Measurements from ENCODE around the gene DPYD. TPM values are rescaled to one million over a fixed set of nuclear protein-coding genes. Genes with fewer than 3 reads are reported as not detected.

DPYD gene
- total and polyA plus RNA-seq, 9 of the 15 experiments (the other 6 are each of a cell fraction or from before 2014, with no cell fraction given): 0.03 to 0.25 (median 0.08) TPM; not detected in 2

DNA sequence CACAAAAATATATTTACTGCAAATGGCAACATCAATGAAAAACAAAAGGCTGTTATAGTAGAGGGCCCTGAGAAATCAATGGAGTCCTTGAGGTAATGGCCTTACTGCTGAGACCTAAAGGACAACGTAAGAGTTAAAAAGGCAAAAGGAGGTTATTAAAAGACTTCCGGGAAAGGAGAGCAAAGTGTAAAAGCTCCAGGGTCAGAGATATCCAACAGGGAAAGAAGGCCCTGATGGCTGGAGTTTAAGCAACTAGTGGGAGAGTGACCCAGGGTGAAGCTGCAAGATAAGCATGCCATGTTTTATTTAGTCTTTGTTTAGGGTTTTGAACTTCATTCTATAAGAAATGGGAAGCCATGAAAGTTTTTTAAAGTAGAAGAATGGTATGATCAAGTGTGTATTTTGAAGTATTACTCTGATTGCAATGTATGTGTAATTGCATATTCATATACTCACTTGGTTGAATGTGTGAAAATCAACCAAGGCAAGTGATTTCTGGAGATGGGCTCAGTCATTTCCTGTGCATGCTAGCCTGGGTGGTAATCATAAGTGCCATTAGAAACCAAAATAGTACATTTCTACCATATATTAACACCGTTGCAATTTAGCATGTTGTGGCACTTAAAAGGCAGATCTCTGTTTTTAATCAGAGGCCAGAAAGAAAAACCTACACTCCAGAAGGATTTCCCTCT lies 5.3 kb upstream of the DPYD start:
- no peaks in the 10 kb centered on the region for H3K27me3 ChIP-seq (ENCODE audit: control insufficient read depth in 2 of 2, insufficient read depth in 2 of 2, low read length in 2 of 2)
- intact Hi-C loops (cut with micrococcal nuclease) (no loop called here), in situ Hi-C loops (cut with MboI) (no loop called here)
- FAIRE-seq (no peak), DNase-seq (ENCODE audit: extremely low read depth in 1 of 4, low spot score in 3 of 4) (no peak), ATAC-seq (no peak)
- no peak overlapping the region for H3K9ac ChIP-seq (ENCODE audit: insufficient read depth in 1 of 2, low read depth in 2 of 2, low read length in 2 of 2)
- no peak overlapping the region for H3K4me3 ChIP-seq
- peaks cover 0 to 2% of the 10 kb centered on the region in 2 experiments; a peak in 1 of 5 replicates for H3K4me1 ChIP-seq (replicated peaks in 1 of 2; ENCODE audit: control insufficient read depth in 2 of 2, insufficient read depth in 2 of 2, low read length in 2 of 2)
- CTCF ChIA-PET (ENCODE audit: low intra/inter-chr PET ratio): no interaction called here
- no peaks in the 10 kb centered on the region for H3K9me1 ChIP-seq (ENCODE audit: control insufficient read depth, insufficient read depth, low read length)
- H3K36me3 ChIP-seq (ENCODE audit: control insufficient read depth, insufficient read depth, low read length): no peaks in the 10 kb centered on the region
- POLR2A ChIA-PET: no interaction called here
- WGBS (ENCODE audit: insufficient coverage, low coverage, missing lambda C conversion rate): 4% methylated on average over 3 of the region's 3 CpGs
- no peak overlapping the region for H3K27ac ChIP-seq (ENCODE audit: extremely low read depth, low read depth, low read length)
- BruUV-seq (replicated peaks): no TSS peak
- H3K9me3 ChIP-seq (replicated peaks; ENCODE audit: control insufficient read depth, insufficient read depth, low read depth, low read length): no peaks in the 10 kb centered on the region
- H4K20me1 ChIP-seq (replicated peaks; ENCODE audit: control insufficient read depth, insufficient read depth, low read length): no peaks in the 10 kb centered on the region
- H2AFZ ChIP-seq (ENCODE audit: low read depth, low read length): no peak overlapping the region
- H3K4me2 ChIP-seq (ENCODE audit: insufficient read depth, low read length): no peak overlapping the region
- H3K79me2 ChIP-seq (ENCODE audit: control insufficient read depth, insufficient read depth, low read length): no peaks in the 10 kb centered on the region
- TF ChIP-seq CHD4 (IDR thresholded peaks at IDR 0.05; ENCODE audit: insufficient read depth, insufficient replicate concordance, low read depth, low read length, poor library complexity, severe bottlenecking): no peak
- TF ChIP-seq, protein P1, sequence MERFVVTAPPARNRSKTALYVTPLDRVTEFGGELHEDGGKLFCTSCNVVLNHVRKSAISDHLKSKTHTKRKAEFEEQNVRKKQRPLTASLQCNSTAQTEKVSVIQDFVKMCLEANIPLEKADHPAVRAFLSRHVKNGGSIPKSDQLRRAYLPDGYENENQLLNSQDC (CRISPR knock-in tag; IDR thresholded peaks at IDR 0.05): no peak
- TF ChIP-seq, protein P2, sequence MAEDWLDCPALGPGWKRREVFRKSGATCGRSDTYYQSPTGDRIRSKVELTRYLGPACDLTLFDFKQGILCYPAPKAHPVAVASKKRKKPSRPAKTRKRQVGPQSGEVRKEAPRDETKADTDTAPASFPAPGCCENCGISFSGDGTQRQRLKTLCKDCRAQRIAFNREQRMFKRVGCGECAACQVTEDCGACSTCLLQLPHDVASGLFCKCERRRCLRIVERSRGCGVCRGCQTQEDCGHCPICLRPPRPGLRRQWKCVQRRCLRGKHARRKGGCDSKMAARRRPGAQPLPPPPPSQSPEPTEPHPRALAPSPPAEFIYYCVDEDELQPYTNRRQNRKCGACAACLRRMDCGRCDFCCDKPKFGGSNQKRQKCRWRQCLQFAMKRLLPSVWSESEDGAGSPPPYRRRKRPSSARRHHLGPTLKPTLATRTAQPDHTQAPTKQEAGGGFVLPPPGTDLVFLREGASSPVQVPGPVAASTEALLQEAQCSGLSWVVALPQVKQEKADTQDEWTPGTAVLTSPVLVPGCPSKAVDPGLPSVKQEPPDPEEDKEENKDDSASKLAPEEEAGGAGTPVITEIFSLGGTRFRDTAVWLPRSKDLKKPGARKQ (CRISPR knock-in tag; IDR thresholded peaks at IDR 0.05): no peak
- TF ChIP-seq HNRNPUL1 (IDR thresholded peaks at IDR 0.05; ENCODE audit: low read length): no peak
- TF ChIP-seq RBM25 (IDR thresholded peaks at IDR 0.05; ENCODE audit: low read depth, low read length, severe bottlenecking): no peak
- TF ChIP-seq JUNB (CRISPR knock-in tag; conservative IDR thresholded peaks at IDR 0.05): no peak
- TF ChIP-seq SMARCE1 (IDR thresholded peaks at IDR 0.05): no peak
- TF ChIP-seq FOSL1 (tag; conservative IDR thresholded peaks at IDR 0.05): no peak
- TF ChIP-seq RCOR1 (IDR thresholded peaks at IDR 0.05; ENCODE audit: borderline replicate concordance in 1 of 2, low read depth in 2 of 2, low read length in 2 of 2): no peak
- TF ChIP-seq ZNF175 (CRISPR knock-in tag; IDR thresholded peaks at IDR 0.05; ENCODE audit: low read depth): no peak
- TF ChIP-seq ZNF384 (IDR thresholded peaks at IDR 0.05; ENCODE audit: low read depth, low read length): no peak
- TF ChIP-seq, protein P3, sequence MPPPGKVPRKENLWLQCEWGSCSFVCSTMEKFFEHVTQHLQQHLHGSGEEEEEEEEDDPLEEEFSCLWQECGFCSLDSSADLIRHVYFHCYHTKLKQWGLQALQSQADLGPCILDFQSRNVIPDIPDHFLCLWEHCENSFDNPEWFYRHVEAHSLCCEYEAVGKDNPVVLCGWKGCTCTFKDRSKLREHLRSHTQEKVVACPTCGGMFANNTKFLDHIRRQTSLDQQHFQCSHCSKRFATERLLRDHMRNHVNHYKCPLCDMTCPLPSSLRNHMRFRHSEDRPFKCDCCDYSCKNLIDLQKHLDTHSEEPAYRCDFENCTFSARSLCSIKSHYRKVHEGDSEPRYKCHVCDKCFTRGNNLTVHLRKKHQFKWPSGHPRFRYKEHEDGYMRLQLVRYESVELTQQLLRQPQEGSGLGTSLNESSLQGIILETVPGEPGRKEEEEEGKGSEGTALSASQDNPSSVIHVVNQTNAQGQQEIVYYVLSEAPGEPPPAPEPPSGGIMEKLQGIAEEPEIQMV (tag; conservative IDR thresholded peaks at IDR 0.05; ENCODE audit: low read depth): no peak
